PFSK-1 (cell line): ENCODE data around the gene INSR.

Source experiments
- POLR2AphosphoS5 ChIP-seq: IDR thresholded peaks from 2 replicates; pipeline ENCODE4 v1.6.1; 2012; ENCODE audit warnings: low read depth, mild to moderate bottlenecking, control low read depth, low read length, moderate library complexity
- REST ChIP-seq, 2 experiments: IDR thresholded peaks; 2 replicates each; pipeline versions ENCODE4 v1.6.1 to v1.8.0; 2011 to 2012; ENCODE audit warnings: low read depth in 2 of 2, low read length in 2 of 2, control low read depth in 1 of 2, inconsistent platforms in 1 of 2, mild to moderate bottlenecking in 1 of 2, moderate library complexity in 1 of 2; ENCODE audit not compliant: insufficient read depth in 1 of 2
- SIN3A ChIP-seq: IDR thresholded peaks from 2 replicates; pipeline ENCODE4 v1.6.1; 2012; ENCODE audit warnings: mild to moderate bottlenecking, low read length, moderate library complexity, borderline replicate concordance; ENCODE audit not compliant: insufficient read depth
- TAF1 ChIP-seq: IDR thresholded peaks from 2 replicates; pipeline ENCODE4 v1.6.1; 2012; ENCODE audit warnings: low read length, control low read depth, borderline replicate concordance; ENCODE audit not compliant: insufficient read depth

GRCh38 chr19:7177926-7178325 lies 116.3 kb downstream of the INSR start:
- TF ChIP-seq POLR2AphosphoS5: no peak
- no peak for TF ChIP-seq REST (IDR thresholded peaks at IDR 0.05; ENCODE audit: insufficient read depth in 1 of 2, low read depth in 2 of 2, low read length in 2 of 2)
- TF ChIP-seq TAF1: no peak
- TF ChIP-seq SIN3A: no peak
